RWPE2 (cell line): ENCODE measurements around the gene CISD2.
A peak's percentile ranks its signal among the peaks of the same experiment; 100 is the strongest.

Experiments used
- ATAC-seq: fragments of 200-7000 bp; cut with Tn5 transposase; 3 replicates; pipeline ENCODE4 v1.9.1; 2021; ENCODE audit warnings: low read depth
- DNase-seq: peaks from one replicate; pipeline ENCODE4 v3.0.0-alpha.2; 2020; ENCODE audit warnings: low spot score
- H3K27ac ChIP-seq: fragments of 450-650 bp; 2 replicates; pipeline ENCODE4 v1.5.1; 2017; ENCODE audit warnings: mild to moderate bottlenecking; ENCODE audit not compliant: poor library complexity, severe bottlenecking
- H3K27me3 ChIP-seq: fragments of 250-450 bp; sonication (Bioruptor Pico); 2 replicates; pipeline ENCODE4 v1.5.1; 2021; ENCODE audit warnings: mild to moderate bottlenecking, moderate library complexity; ENCODE audit not compliant: insufficient read depth, poor library complexity, severe bottlenecking
- H3K36me3 ChIP-seq: fragments of 250-450 bp; sonication (Bioruptor Pico); 2 replicates; pipeline ENCODE4 v1.5.1; 2020; ENCODE audit warnings: low read depth, mild to moderate bottlenecking, moderate library complexity
- H3K4me1 ChIP-seq: fragments of 250-450 bp; sonication (Bioruptor Pico); 2 replicates; pipeline ENCODE4 v1.5.1; 2021; ENCODE audit warnings: mild to moderate bottlenecking, moderate library complexity; ENCODE audit not compliant: insufficient read depth, poor library complexity, severe bottlenecking
- H3K4me3 ChIP-seq: fragments of 250-450 bp; sonication (Bioruptor Pico); 2 replicates; pipeline ENCODE4 v1.5.1; 2021; ENCODE audit warnings: mild to moderate bottlenecking, moderate library complexity; ENCODE audit not compliant: severe bottlenecking
- H3K9me3 ChIP-seq: fragments of 250-450 bp; sonication (Bioruptor Pico); 2 replicates; pipeline ENCODE4 v1.5.1; 2021; ENCODE audit warnings: mild to moderate bottlenecking, moderate library complexity; ENCODE audit not compliant: severe bottlenecking
- TF ChIP-seq, protein P1 (sequence below): fragments of 450-650 bp; IDR thresholded peaks from one replicate; pipeline ENCODE4 v1.5.1; 2017; ENCODE audit warnings: mild to moderate bottlenecking, moderate library complexity; ENCODE audit not compliant: poor library complexity, severe bottlenecking

Gene CISD2

DNA sequence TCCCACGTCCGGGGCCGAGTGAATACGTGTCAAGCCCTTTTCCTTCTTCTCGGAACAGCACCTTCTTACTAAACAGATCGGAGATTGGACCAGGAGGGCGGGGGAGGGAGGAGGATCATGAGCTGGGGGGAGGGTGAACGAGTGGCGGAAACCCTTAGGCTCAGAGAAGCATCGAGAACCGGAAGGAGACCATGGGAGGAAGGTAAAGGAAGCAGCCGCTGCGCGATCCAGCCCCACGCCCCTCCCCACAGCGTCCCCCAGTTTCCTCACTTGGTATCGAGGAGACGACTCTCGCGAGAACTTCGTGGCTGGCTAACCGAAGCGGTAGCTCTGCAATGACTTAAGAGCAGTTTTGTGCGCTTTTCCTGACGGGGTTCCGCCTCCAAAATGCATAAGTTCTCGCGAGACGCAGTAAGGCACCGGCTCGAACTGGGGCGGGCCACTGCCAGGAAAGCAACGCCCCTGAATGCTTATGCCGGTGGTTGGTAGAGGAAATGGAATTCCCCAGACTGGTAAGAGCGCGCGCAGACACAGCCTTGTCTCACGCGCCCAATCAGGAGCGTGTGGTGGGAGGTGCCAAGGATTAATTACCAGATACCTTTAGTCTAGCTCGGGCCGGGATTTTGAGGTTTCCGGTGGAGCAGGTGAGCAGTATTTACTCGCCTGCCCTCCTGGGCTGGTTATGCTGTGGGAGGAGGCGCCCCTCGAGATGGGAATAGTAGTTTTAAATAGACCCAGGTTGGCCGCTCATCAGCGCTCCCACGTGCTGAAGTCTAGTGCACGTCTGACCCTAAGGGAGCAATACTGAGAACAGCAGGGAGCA is 40.9 kb upstream of the CISD2 start:
- no peaks in the 10 kb centered on the region for H3K9me3 ChIP-seq
- H3K4me3 ChIP-seq, result peak overlapping the region; percentile 93
- H3K27me3 ChIP-seq, result no peaks in the 10 kb centered on the region
- H3K27ac ChIP-seq, result peak overlapping the region; percentile 91
- peaks cover 28% of the 10 kb centered on the region for H3K4me1 ChIP-seq
- peak; percentile 77 for ATAC-seq
- TF ChIP-seq, protein P1, sequence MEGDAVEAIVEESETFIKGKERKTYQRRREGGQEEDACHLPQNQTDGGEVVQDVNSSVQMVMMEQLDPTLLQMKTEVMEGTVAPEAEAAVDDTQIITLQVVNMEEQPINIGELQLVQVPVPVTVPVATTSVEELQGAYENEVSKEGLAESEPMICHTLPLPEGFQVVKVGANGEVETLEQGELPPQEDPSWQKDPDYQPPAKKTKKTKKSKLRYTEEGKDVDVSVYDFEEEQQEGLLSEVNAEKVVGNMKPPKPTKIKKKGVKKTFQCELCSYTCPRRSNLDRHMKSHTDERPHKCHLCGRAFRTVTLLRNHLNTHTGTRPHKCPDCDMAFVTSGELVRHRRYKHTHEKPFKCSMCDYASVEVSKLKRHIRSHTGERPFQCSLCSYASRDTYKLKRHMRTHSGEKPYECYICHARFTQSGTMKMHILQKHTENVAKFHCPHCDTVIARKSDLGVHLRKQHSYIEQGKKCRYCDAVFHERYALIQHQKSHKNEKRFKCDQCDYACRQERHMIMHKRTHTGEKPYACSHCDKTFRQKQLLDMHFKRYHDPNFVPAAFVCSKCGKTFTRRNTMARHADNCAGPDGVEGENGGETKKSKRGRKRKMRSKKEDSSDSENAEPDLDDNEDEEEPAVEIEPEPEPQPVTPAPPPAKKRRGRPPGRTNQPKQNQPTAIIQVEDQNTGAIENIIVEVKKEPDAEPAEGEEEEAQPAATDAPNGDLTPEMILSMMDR, result no peak
- peak; percentile 100 for DNase-seq
- H3K36me3 ChIP-seq, result peaks cover 38% of the 10 kb centered on the region

DNA sequence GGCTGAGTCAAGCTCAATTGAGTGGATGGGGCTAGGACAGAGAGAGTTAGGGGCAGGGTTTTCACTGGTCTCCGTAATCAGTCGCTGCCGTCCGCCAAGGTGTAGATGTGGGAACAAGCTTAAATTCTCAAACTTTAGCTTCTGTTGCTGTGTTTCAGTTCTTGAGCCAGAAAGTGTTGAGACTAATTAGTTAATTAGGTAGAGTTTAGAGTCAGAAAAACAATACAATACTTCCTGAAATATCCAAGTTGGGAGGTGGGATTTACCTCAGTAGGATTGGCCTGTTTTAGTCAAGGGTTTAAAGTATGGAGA is 40.3 kb upstream of the CISD2 start:
- no peak for DNase-seq
- TF ChIP-seq, protein P1, result peak; percentile 8
- peak overlapping the region; percentile 91 for H3K27ac ChIP-seq
- H3K4me3 ChIP-seq, result peak overlapping the region; percentile 93
- H3K36me3 ChIP-seq, result peaks cover 32% of the 10 kb centered on the region
- peaks cover 22% of the 10 kb centered on the region for H3K4me1 ChIP-seq
- H3K27me3 ChIP-seq, result no peaks in the 10 kb centered on the region
- no peaks in the 10 kb centered on the region for H3K9me3 ChIP-seq
- no peak; the same call in 2 of the 3 replicates for ATAC-seq

DNA sequence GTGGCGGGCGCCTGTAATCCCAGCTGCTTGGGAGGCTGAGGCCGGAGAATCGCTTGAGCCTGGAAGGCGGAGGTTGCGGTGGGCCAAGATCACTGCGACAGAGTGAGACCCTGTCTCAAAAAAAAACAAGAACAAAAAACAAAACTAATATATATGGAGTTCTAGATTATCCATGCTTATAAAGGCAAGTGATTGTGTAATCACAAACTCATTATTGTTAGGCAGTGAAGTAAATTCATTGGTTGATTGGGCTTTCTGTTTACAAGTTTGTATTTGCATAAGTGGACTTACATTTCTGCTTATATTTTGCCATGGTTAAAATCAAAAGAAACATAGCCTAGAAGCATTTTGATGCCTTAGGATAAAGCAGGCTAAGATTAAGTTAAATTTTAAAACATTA is 39.0 kb upstream of the CISD2 start:
- no peaks in the 10 kb centered on the region for H3K9me3 ChIP-seq
- no peak for ATAC-seq
- H3K27me3 ChIP-seq, result no peaks in the 10 kb centered on the region
- TF ChIP-seq, protein P1, result no peak
- H3K4me3 ChIP-seq, result no peak overlapping the region
- H3K4me1 ChIP-seq, result peaks cover 9% of the 10 kb centered on the region
- peak overlapping the region; percentile 91 for H3K27ac ChIP-seq
- peaks cover 19% of the 10 kb centered on the region for H3K36me3 ChIP-seq
- DNase-seq, result no peak

DNA sequence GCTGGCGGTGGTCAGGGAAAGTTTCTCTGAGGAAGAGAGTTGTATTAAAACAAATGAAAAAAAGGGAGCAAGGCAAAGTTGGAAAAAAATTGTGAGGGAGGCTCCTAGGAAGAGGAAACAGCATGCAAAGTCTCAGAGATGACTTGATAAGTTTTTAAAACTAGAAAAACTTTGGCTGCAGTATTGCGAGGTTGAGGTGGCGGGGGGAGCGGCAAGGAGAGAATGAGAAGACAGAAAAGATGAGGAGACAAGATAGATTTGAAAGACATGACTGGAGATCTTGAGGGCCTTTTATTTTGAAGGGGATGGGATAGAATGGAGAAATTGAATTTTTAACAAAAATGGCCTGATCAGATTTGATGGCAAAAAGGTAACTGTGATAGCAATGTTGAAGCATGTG is 36.7 kb upstream of the CISD2 start:
- TF ChIP-seq, protein P1, result no peak
- H3K4me3 ChIP-seq, result no peak overlapping the region
- H3K27ac ChIP-seq, result no peak overlapping the region
- no peaks in the 10 kb centered on the region for H3K9me3 ChIP-seq
- peaks cover 9% of the 10 kb centered on the region for H3K4me1 ChIP-seq
- ATAC-seq (no peak), DNase-seq (no peak)
- no peaks in the 10 kb centered on the region for H3K27me3 ChIP-seq
- no peaks in the 10 kb centered on the region for H3K36me3 ChIP-seq

DNA sequence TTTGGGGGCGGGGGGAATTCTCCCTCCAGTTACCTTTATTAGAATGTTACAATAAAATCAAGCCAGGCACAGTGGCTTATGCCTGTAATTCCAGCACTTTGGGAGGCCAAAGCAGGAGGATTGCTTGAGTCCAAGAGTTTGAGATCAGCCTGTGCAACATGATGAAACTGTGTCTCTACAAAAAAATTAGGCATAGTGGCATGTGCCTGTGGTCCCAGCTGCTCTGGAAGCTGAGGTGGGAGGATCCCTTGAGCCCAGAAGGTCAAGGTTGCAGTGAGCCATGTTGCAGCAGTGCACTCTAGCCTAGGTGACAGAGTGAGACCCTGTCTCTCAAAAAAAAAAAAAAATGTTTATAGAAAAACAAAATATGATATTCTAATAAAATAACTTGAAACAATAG is 36.1 kb upstream of the CISD2 start:
- Histone ChIP-seq H3K4me1 (peaks cover 9% of the 10 kb centered on the region), H3K36me3 (no peaks in the 10 kb centered on the region), H3K27ac (no peak overlapping the region), H3K9me3 (no peaks in the 10 kb centered on the region), H3K4me3 (no peak overlapping the region), H3K27me3 (no peaks in the 10 kb centered on the region)
- ATAC-seq (no peak), DNase-seq (no peak)
- TF ChIP-seq, protein P1, result no peak
